ENCODE data around the gene ADAM12.

- TF ChIP-seq CTCF (IDR thresholded peaks at IDR 0.05 in 8 of 11, conservative IDR thresholded peaks at IDR 0.05 in 3 of 11), result no peak
- TF ChIP-seq POLR2A (IDR thresholded peaks at IDR 0.05), result no peak
Measured at GRCh38 chr10:126430512-126430911, 42.2 kb upstream of the ADAM12 start.

All from spleen (tissue), 7 donors.